Body of pancreas (tissue), 4 donors: ENCODE results near the gene NOBOX. TPM values are rescaled to one million over a fixed set of nuclear protein-coding genes. Genes with fewer than 3 reads are reported as not detected.

Experiments used
- ATAC-seq: fragments of 150-250 bp; one replicate; pipeline ENCODE4 v1.9.1; 2016
- DNase-seq, 4 donors: peaks; one replicate each; pipeline ENCODE4 v3.0.0-alpha.2; 2019
- H3K27ac ChIP-seq, 4 donors: fragments of 200-600 bp; sonication (generic); 1 replicate in 3 of 4; 2 replicates in 1 of 4; pipeline versions ENCODE4 v1.5.1 to v1.6.1; 2016 to 2019; ENCODE audit warnings: mild to moderate bottlenecking in 1 of 4, mixed read lengths in 1 of 4, moderate library complexity in 1 of 4
- H3K27me3 ChIP-seq, 2 donors: fragments of 200-600 bp; sonication (generic); one replicate each; pipeline ENCODE4 v1.6.0; 2016; ENCODE audit warnings: mild to moderate bottlenecking in 1 of 2
- H3K36me3 ChIP-seq, 2 donors: fragments of 200-600 bp; sonication (generic); replicated peaks in 1 of 2; 2 replicates each; pipeline ENCODE4 v1.5.1; 2016; ENCODE audit warnings: low read depth in 2 of 2; ENCODE audit not compliant: insufficient read depth in 1 of 2
- H3K4me1 ChIP-seq: fragments of 200-600 bp; sonication (generic); one replicate; pipeline ENCODE4 v1.6.0; 2016
- H3K4me3 ChIP-seq, 2 donors: fragments of 200-600 bp; sonication (generic); 1 replicate in 1 of 2; 2 replicates in 1 of 2; pipeline ENCODE4 v1.5.1; 2016 to 2019
- H3K9me3 ChIP-seq, 3 donors: fragments of 200-600 bp; sonication (generic); 1 replicate in 2 of 3; 2 replicates in 1 of 3; pipeline ENCODE4 v1.5.1; 2016
- CTCF ChIP-seq, 7 experiments: fragments of 450-650 bp in 4 of 7; fragments of 200-600 bp in 3 of 7; sonication (generic) in 3 of 7; IDR thresholded peaks; one replicate each; pipeline ENCODE4 v1.5.1; 2016 to 2019; ENCODE audit warnings: antibody characterized with exemption in 7 of 7
- POLR2A ChIP-seq, 3 donors: fragments of 450-650 bp; IDR thresholded peaks; one replicate each; pipeline ENCODE4 v1.6.1; 2016; ENCODE audit warnings: antibody characterized with exemption in 3 of 3, mild to moderate bottlenecking in 2 of 3
- WGBS, 2 donors: methylation state at CpG; one replicate each; pipeline ENCODE4 v1.1.5; 2017; 5-methylcytosine and 5-hydroxymethylcytosine counted together
- intact Hi-C: fragments of 100-400 bp; cut with DNase I; formaldehyde crosslinking; loops from one replicate; pipeline ENCODE4 v1.15.1; 2023
- total RNA-seq, 2 donors: library from RNA; depleted of rRNA; stranded (reverse); fragments of >200 nt; gene quantifications; one replicate each; pipeline ENCODE4 v1.1.0, GENCODE V29; 2016

The NOBOX gene
- total RNA-seq, 2 donors from 2014 or later = not detected

- Histone ChIP-seq H3K9me3 (no peaks in the 10 kb centered on the region), H3K36me3 (no peaks in the 10 kb centered on the region), H3K27me3 (no peaks in the 10 kb centered on the region), H3K27ac (no peak overlapping the region), H3K4me3 (no peak overlapping the region), H3K4me1 (no peaks in the 10 kb centered on the region)
- ATAC-seq (no peak), DNase-seq (no peak)
- TF ChIP-seq POLR2A (IDR thresholded peaks at IDR 0.05) (no peak), CTCF (IDR thresholded peaks at IDR 0.05) (no peak)
- intact Hi-C loops = no loop called here
- WGBS, 2 donors = 71 to 78% methylated on average over 4 of the region's 4 CpGs
Observed at GRCh38 chr7:144404946-144405345, 1.5 kb upstream of the NOBOX start.

- TF ChIP-seq POLR2A (IDR thresholded peaks at IDR 0.05) (no peak), CTCF (IDR thresholded peaks at IDR 0.05) (no peak)
- H3K36me3 ChIP-seq = no peaks in the 10 kb centered on the region
- no peak for DNase-seq
- H3K9me3 ChIP-seq = no peaks in the 10 kb centered on the region
- H3K27ac ChIP-seq = no peak overlapping the region
- H3K4me3 ChIP-seq = no peak overlapping the region
- 90 to 91% methylated on average over 8 to 11 of the region's 11 CpGs for WGBS, 2 donors
- intact Hi-C loops = no loop called here
- no peaks in the 10 kb centered on the region for H3K4me1 ChIP-seq
- ATAC-seq = no peak
- no peaks in the 10 kb centered on the region for H3K27me3 ChIP-seq
Observed at GRCh38 chr7:144403102-144403501, 391 bp downstream of the NOBOX start.

- intact Hi-C loops = no loop called here
- DNase-seq (no peak), ATAC-seq (no peak)
- no peak overlapping the region for H3K27ac ChIP-seq
- no peaks in the 10 kb centered on the region for H3K36me3 ChIP-seq
- 46 to 48% methylated on average over 4 to 5 of the region's 5 CpGs for WGBS, 2 donors
- no peak overlapping the region for H3K4me3 ChIP-seq
- no peak for TF ChIP-seq CTCF (IDR thresholded peaks at IDR 0.05)
- no peak for TF ChIP-seq POLR2A (IDR thresholded peaks at IDR 0.05)
- H3K27me3 ChIP-seq = no peaks in the 10 kb centered on the region
- no peaks in the 10 kb centered on the region for H3K4me1 ChIP-seq
- H3K9me3 ChIP-seq = no peaks in the 10 kb centered on the region
Observed at GRCh38 chr7:144401490-144401889, 2.0 kb downstream of the NOBOX start.

- no peaks in the 10 kb centered on the region for H3K27me3 ChIP-seq
- no peak overlapping the region for H3K4me3 ChIP-seq
- H3K4me1 ChIP-seq = no peaks in the 10 kb centered on the region
- DNase-seq = no peak
- WGBS, 2 donors = 77 to 82% methylated on average over 9 to 11 of the region's 11 CpGs
- no peaks in the 10 kb centered on the region for H3K36me3 ChIP-seq
- TF ChIP-seq CTCF (IDR thresholded peaks at IDR 0.05) = no peak
- TF ChIP-seq POLR2A (IDR thresholded peaks at IDR 0.05) = no peak
- ATAC-seq = no peak
- no peaks in the 10 kb centered on the region for H3K9me3 ChIP-seq
- intact Hi-C loops = no loop called here
- no peak overlapping the region for H3K27ac ChIP-seq
Observed at GRCh38 chr7:144399946-144400345, 3.5 kb downstream of the NOBOX start.

- no peaks in the 10 kb centered on the region for H3K9me3 ChIP-seq
- H3K4me1 ChIP-seq = no peaks in the 10 kb centered on the region
- ATAC-seq (no peak), DNase-seq (no peak)
- H3K27me3 ChIP-seq = no peaks in the 10 kb centered on the region
- no peak overlapping the region for H3K27ac ChIP-seq
- intact Hi-C loops = no loop called here
- TF ChIP-seq POLR2A (IDR thresholded peaks at IDR 0.05) (no peak), CTCF (IDR thresholded peaks at IDR 0.05) (no peak)
- 60 to 78% methylated on average over 6 of the region's 6 CpGs for WGBS, 2 donors
- no peaks in the 10 kb centered on the region for H3K36me3 ChIP-seq
- no peak overlapping the region for H3K4me3 ChIP-seq
Observed at GRCh38 chr7:144398911-144399310, 4.6 kb downstream of the NOBOX start.
